ENCODE results near the gene ZWILCH.
"Not testable (repeated sequence)": the region's sequence is repeated elsewhere in the genome, so short reads cannot be mapped to it uniquely, and the experiment has no call there.

ZWILCH gene
- 7.8 to 41.0 (median 24.1) reads per million in 18 experiments for total RNA-seq

- DNase-seq = peak; percentile 86 to 88
Measured at GRCh38 chr15:66504563-66505429, at the start of gene ZWILCH, which contains the start of gene RPL4. ZWILCH (plus strand) TSS chr15:66505326; CDS start chr15:66505339, 13 bp downstream. RPL4 (minus strand) TSS chr15:66504855; CDS start chr15:66504790, 65 bp downstream.

GRCh38 chr15:66456211-66456610, 48.9 kb upstream of the ZWILCH start:
- no peak for DNase-seq

- DNase-seq = peak in 1 of 2 donors; percentile 41
Measured at GRCh38 chr15:66459818-66460615, 45.1 kb upstream of the ZWILCH start.

GRCh38 chr15:66461294-66461693, 43.8 kb upstream of the ZWILCH start:
- not testable (repeated sequence) for DNase-seq

GRCh38 chr15:66461917-66462316, 43.2 kb upstream of the ZWILCH start:
- DNase-seq = peak in 1 of 2 donors; percentile 6

GRCh38 chr15:66462627-66463026, 42.5 kb upstream of the ZWILCH start:
- no peak for DNase-seq

- peak; percentile 23 to 37 for DNase-seq
Measured at GRCh38 chr15:66465294-66465693, 39.8 kb upstream of the ZWILCH start.

- not testable (repeated sequence) for DNase-seq
Measured at GRCh38 chr15:66467162-66468040, 37.7 kb upstream of the ZWILCH start.

GRCh38 chr15:66470825-66471224, 34.3 kb upstream of the ZWILCH start:
- DNase-seq = not testable (repeated sequence)

GRCh38 chr15:66472176-66472999, 32.7 kb upstream of the ZWILCH start:
- no peak for DNase-seq

GRCh38 chr15:66474135-66474534, 31.0 kb upstream of the ZWILCH start:
- no peak for DNase-seq

- no peak for DNase-seq
Measured at GRCh38 chr15:66474963-66475362, 30.2 kb upstream of the ZWILCH start.

- peak in 1 of 2 donors; percentile 27 for DNase-seq
Measured at GRCh38 chr15:66476535-66476934, 28.6 kb upstream of the ZWILCH start.

- no peak for DNase-seq
Measured at GRCh38 chr15:66477011-66477410, 28.1 kb upstream of the ZWILCH start.

- no peak for DNase-seq
Measured at GRCh38 chr15:66480267-66480666, 24.9 kb upstream of the ZWILCH start.

- no peak for DNase-seq
Measured at GRCh38 chr15:66481107-66481856, 23.8 kb upstream of the ZWILCH start.

GRCh38 chr15:66482539-66482938, 22.6 kb upstream of the ZWILCH start:
- no peak for DNase-seq

- peak; percentile 5 to 46 for DNase-seq
Measured at GRCh38 chr15:66483131-66483566, 22.0 kb upstream of the ZWILCH start.

GRCh38 chr15:66484539-66485112, 20.5 kb upstream of the ZWILCH start:
- no peak for DNase-seq

GRCh38 chr15:66486887-66487286, 18.2 kb upstream of the ZWILCH start:
- DNase-seq = no peak

Measured in inflammatory macrophage (primary cell).